Fibroblast of pulmonary artery (primary cell): Measurements from ENCODE around the gene HNRNPL.

Experiments used
- DNase-seq: peaks from one replicate; pipeline ENCODE4 v3.0.0-alpha.2; 2010; ENCODE audit warnings: low read depth
- H3K4me3 ChIP-seq: replicated peaks from 2 replicates; pipeline ENCODE4 v1.5.1; 2011; ENCODE audit warnings: low read depth, mild to moderate bottlenecking, control low read depth, low read length, moderate library complexity
- CTCF ChIP-seq: IDR thresholded peaks from 2 replicates; pipeline ENCODE4 v1.5.1; 2011; ENCODE audit warnings: mild to moderate bottlenecking, control low read depth, low read length, inconsistent platforms; ENCODE audit errors: missing control alignments

Gene HNRNPL

DNA sequence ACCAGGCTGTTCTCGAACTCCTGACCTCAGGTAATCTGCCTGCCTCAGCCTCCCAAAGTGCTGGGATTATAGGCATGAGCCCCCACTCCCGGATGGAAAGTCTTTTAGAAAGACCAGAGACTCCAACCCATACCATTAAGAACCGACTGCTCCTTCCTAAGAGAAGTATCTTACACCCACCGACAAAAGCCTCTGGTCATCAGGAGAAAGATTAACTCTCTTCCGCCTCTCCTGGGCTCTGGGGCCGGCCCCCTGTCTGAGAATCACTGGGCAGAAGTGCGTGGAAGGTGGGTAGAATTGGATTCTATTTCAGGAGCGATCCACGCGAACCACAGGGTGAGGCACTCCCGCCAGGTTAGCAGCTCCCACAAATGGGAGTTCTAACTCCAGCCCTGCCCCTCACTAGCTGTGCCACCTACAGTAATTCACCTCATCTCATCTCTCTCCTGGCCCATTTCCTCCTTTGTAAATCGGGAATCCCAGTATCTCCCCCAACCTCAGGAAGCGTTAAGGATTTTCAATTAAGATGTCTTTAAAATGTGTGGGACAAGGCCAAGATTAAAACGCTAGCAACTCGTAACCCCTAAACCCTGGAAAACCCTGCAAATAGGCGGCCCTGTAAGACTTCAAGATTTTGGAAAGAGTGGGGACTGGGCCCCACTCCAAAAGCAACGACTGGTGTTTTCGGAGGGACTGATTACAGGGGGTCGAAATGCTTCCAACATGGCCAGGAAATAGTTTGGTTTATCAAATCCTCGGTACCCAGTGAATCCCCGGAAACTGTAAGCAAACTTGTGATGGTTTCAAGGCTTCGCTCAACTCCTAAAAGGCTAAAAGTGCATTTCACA lies 1.3 kb downstream of the HNRNPL start:
- TF ChIP-seq CTCF = no peak
- peak overlapping the region; percentile 70 for H3K4me3 ChIP-seq
- DNase-seq = no peak

GRCh38 chr19:38846097-38846496 lies 3.7 kb downstream of the HNRNPL start:
- DNase-seq = no peak
- no peak overlapping the region for H3K4me3 ChIP-seq
- no peak for TF ChIP-seq CTCF

DNA sequence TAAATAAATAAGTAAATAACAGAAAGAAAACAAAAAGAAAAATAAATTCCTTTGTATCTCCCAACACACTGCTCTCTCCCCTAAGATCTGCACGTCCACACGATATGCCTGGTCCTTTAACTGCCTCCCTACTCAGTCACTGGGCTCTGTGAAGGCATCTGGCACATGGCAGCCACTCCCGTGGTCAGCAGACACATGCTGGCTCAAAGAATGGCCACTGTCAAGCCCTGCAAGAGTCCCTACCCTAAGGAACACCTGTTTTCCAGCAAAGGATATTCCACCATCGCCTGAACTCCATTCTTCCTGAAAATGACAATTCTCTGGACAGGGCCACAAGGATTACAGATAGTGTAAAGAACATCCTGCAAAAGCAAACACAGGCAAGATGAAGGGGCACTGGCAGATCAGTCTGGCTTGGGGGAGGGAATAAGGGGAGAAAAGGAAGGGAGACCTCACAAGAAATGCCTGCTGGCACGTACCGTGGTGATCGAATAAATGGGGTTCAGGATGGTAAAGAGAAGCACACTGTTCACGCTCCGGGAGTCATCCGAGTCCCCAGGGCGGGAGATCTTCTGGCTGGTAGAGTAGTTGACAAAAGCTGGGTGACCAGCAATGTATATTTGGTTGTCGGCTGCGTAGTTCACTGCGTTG lies 4.3 kb downstream of the HNRNPL start:
- no peak for TF ChIP-seq CTCF
- no peak for DNase-seq
- H3K4me3 ChIP-seq = no peak overlapping the region

DNA sequence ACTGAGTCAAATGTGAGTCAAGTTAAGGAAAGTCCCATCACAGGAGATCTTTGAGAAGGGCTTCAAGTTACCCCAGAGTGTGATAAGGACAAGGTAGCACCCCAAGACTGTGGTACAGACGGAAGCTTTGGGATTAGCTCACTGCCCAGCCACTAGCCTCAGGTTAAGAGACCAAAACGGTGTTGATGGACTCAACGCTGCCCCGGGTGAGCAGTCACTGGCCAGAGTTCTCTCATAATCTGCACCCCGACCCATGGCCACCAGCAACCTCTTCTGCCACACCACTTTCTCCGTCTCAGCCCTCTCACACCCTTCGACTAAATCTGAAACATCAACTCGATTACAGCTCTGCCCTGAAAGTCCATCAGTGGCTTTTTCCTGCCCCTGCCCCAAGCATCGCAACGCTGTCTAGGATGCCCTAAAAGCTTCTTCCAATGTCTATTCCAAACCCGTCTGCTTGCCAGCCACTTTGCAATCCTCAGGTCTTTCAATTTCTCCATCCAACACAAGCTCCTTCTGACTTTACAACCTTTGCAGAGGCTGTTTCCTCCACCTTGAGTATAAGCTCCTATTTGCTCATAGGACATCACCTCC lies 5.6 kb downstream of the HNRNPL start:
- no peak overlapping the region for H3K4me3 ChIP-seq
- no peak for TF ChIP-seq CTCF

GRCh38 chr19:38843175-38843758 lies 6.5 kb downstream of the HNRNPL start:
- no peak for DNase-seq
- TF ChIP-seq CTCF = no peak
- no peak overlapping the region for H3K4me3 ChIP-seq

More for the DNA sequence above, 5.6 kb downstream of the HNRNPL start:
- DNase-seq = no peak

- no peak for TF ChIP-seq CTCF
- no peak overlapping the region for H3K4me3 ChIP-seq
- DNase-seq = no peak
These were observed 7.2 kb downstream of the HNRNPL start for GRCh38 chr19:38842439-38843174.
